SK-N-MC (cell line): ENCODE measurements around the gene SLC6A12.

Experiments used
- DNase-seq: peaks from one replicate; pipeline ENCODE4 v3.0.0-alpha.2; 2011; ENCODE audit warnings: low read depth, low spot score
- H3K27ac ChIP-seq: fragments of 200-600 bp; sonication (generic); 2 replicates; pipeline ENCODE4 v1.5.1; 2016; ENCODE audit warnings: mixed run types
- H3K36me3 ChIP-seq: fragments of 200-600 bp; sonication (generic); 2 replicates; pipeline ENCODE4 v1.6.1; 2017; ENCODE audit warnings: antibody characterized with exemption, low read length, mixed read lengths; ENCODE audit not compliant: insufficient read depth
- H3K4me3 ChIP-seq: fragments of 200-600 bp; sonication (generic); 2 replicates; pipeline ENCODE4 v1.5.1; 2016
- H3K9ac ChIP-seq: fragments of 200-600 bp; sonication (generic); 2 replicates; pipeline ENCODE4 v1.8.0; 2017; ENCODE audit warnings: mixed run types, mixed read lengths; ENCODE audit not compliant: insufficient read length
- H3K9me3 ChIP-seq: fragments of 200-600 bp; sonication (generic); 2 replicates; pipeline ENCODE4 v1.6.1; 2017; ENCODE audit warnings: low read depth, mild to moderate bottlenecking, antibody characterized with exemption, low read length, moderate library complexity, mixed read lengths
- EZH2 ChIP-seq: fragments of 200-600 bp; sonication (generic); IDR thresholded peaks from one replicate; pipeline ENCODE4 v1.6.1; 2017; ENCODE audit warnings: antibody characterized with exemption
- FOXP2 ChIP-seq: optimal IDR thresholded peaks from 2 replicates; pipeline ENCODE3; 2011; ENCODE audit warnings: mild to moderate bottlenecking, moderate library complexity; ENCODE audit not compliant: insufficient read depth; ENCODE audit errors: extremely low read length, control extremely low read depth
- POLR2AphosphoS5 ChIP-seq: IDR thresholded peaks from 2 replicates; pipeline ENCODE4 v1.6.1; 2012; ENCODE audit warnings: mild to moderate bottlenecking, low read depth, low read length, borderline replicate concordance

The SLC6A12 gene

GRCh38 chr12:214003-214741 is at the start of gene SLC6A12:
Gene SLC6A12 (minus strand): TSS chr12:214157. CDS start chr12:209986, 4,171 bp downstream.
- no peaks in the 10 kb centered on the region for H3K9me3 ChIP-seq
- H3K27ac ChIP-seq: no peak within 1 kb of the TSS
- no peak within 1 kb of the TSS for H3K9ac ChIP-seq
- DNase-seq: no peak
- H3K4me3 ChIP-seq: no peak within 1 kb of the TSS
- H3K36me3 ChIP-seq: no peaks in the 10 kb centered on the region
- TF ChIP-seq POLR2AphosphoS5 (no peak), FOXP2 (no peak), EZH2 (no peak)

- DNase-seq: no peak
- TF ChIP-seq POLR2AphosphoS5 (no peak), FOXP2 (no peak), EZH2 (no peak)
Measured at GRCh38 chr12:263574-263973, 49.6 kb upstream of the SLC6A12 start.

GRCh38 chr12:262817-263216 is 48.9 kb upstream of the SLC6A12 start, which contains the start of gene SLC6A13:
Gene SLC6A13 (minus strand): TSS chr12:262836. CDS start chr12:260052, 2,784 bp downstream.
- H3K36me3 ChIP-seq: no peaks in the 10 kb centered on the region
- H3K9ac ChIP-seq: no peak within 1 kb of the TSS
- DNase-seq: no peak
- no peak for TF ChIP-seq FOXP2
- TF ChIP-seq POLR2AphosphoS5: no peak
- TF ChIP-seq EZH2: no peak
- no peak within 1 kb of the TSS for H3K27ac ChIP-seq
- H3K9me3 ChIP-seq: no peaks in the 10 kb centered on the region
- no peak within 1 kb of the TSS for H3K4me3 ChIP-seq

More at GRCh38 chr12:263574-263973, 49.6 kb upstream of the SLC6A12 start:
- Histone ChIP-seq H3K9ac (no peak overlapping the region), H3K36me3 (no peaks in the 10 kb centered on the region), H3K27ac (no peak overlapping the region), H3K9me3 (no peaks in the 10 kb centered on the region), H3K4me3 (no peak overlapping the region)

- no peak overlapping the region for H3K4me3 ChIP-seq
- no peak for TF ChIP-seq FOXP2
- TF ChIP-seq EZH2: no peak
- TF ChIP-seq POLR2AphosphoS5: no peak
- no peak overlapping the region for H3K9ac ChIP-seq
- no peaks in the 10 kb centered on the region for H3K36me3 ChIP-seq
- no peaks in the 10 kb centered on the region for H3K9me3 ChIP-seq
- DNase-seq: no peak
- H3K27ac ChIP-seq: no peak overlapping the region
Measured at GRCh38 chr12:262113-262512, 48.2 kb upstream of the SLC6A12 start.

GRCh38 chr12:257521-258321 is 43.8 kb upstream of the SLC6A12 start:
- Histone ChIP-seq H3K27ac (no peak overlapping the region), H3K9me3 (no peaks in the 10 kb centered on the region), H3K36me3 (no peaks in the 10 kb centered on the region), H3K4me3 (no peak overlapping the region), H3K9ac (no peak overlapping the region)
- DNase-seq: no peak
- TF ChIP-seq FOXP2 (no peak), EZH2 (no peak), POLR2AphosphoS5 (no peak)

GRCh38 chr12:256958-257357 is 43.0 kb upstream of the SLC6A12 start:
- H3K9me3 ChIP-seq: no peaks in the 10 kb centered on the region
- no peak overlapping the region for H3K9ac ChIP-seq
- H3K36me3 ChIP-seq: no peaks in the 10 kb centered on the region
- H3K27ac ChIP-seq: no peak overlapping the region
- H3K4me3 ChIP-seq: no peak overlapping the region
- TF ChIP-seq FOXP2: no peak
- no peak for TF ChIP-seq EZH2
- TF ChIP-seq POLR2AphosphoS5: no peak
- no peak for DNase-seq

- no peak for DNase-seq
- Histone ChIP-seq H3K9ac (no peak overlapping the region), H3K36me3 (no peaks in the 10 kb centered on the region), H3K4me3 (no peak overlapping the region), H3K9me3 (no peaks in the 10 kb centered on the region), H3K27ac (no peak overlapping the region)
- no peak for TF ChIP-seq POLR2AphosphoS5
- no peak for TF ChIP-seq FOXP2
Measured at GRCh38 chr12:256225-256624, 42.3 kb upstream of the SLC6A12 start.

- TF ChIP-seq EZH2 (no peak), POLR2AphosphoS5 (no peak), FOXP2 (no peak)
- Histone ChIP-seq H3K4me3 (no peak overlapping the region), H3K36me3 (no peaks in the 10 kb centered on the region), H3K9me3 (no peaks in the 10 kb centered on the region), H3K9ac (no peak overlapping the region), H3K27ac (no peak overlapping the region)
- DNase-seq: no peak
Measured at GRCh38 chr12:254912-255311, 41.0 kb upstream of the SLC6A12 start.

- Histone ChIP-seq H3K9me3 (no peaks in the 10 kb centered on the region), H3K36me3 (no peaks in the 10 kb centered on the region), H3K4me3 (no peak overlapping the region), H3K27ac (no peak overlapping the region), H3K9ac (no peak overlapping the region)
- DNase-seq: no peak
- no peak for TF ChIP-seq FOXP2
- no peak for TF ChIP-seq EZH2
- TF ChIP-seq POLR2AphosphoS5: no peak
Measured at GRCh38 chr12:254039-254438, 40.1 kb upstream of the SLC6A12 start.
